ENCODE data around the gene HSPA2.

GRCh38 chr14:64491637-64492036 is 48.9 kb upstream of the HSPA2 start:
- TF ChIP-seq CTCF (IDR thresholded peaks at IDR 0.05) (no peak), POLR2A (IDR thresholded peaks at IDR 0.05) (no peak)

Data from testis (tissue), 2 donors.